Right kidney (tissue), 1 donor: ENCODE results near the gene APOL4.
"Not testable (repeated sequence)": the region's sequence is repeated elsewhere in the genome, so short reads cannot be mapped to it uniquely, and the experiment has no call there.

ENCODE experiments used
- DNase-seq: peaks from one replicate; pipeline ENCODE4 v3.0.0-alpha.2; 2016

The APOL4 gene

DNA sequence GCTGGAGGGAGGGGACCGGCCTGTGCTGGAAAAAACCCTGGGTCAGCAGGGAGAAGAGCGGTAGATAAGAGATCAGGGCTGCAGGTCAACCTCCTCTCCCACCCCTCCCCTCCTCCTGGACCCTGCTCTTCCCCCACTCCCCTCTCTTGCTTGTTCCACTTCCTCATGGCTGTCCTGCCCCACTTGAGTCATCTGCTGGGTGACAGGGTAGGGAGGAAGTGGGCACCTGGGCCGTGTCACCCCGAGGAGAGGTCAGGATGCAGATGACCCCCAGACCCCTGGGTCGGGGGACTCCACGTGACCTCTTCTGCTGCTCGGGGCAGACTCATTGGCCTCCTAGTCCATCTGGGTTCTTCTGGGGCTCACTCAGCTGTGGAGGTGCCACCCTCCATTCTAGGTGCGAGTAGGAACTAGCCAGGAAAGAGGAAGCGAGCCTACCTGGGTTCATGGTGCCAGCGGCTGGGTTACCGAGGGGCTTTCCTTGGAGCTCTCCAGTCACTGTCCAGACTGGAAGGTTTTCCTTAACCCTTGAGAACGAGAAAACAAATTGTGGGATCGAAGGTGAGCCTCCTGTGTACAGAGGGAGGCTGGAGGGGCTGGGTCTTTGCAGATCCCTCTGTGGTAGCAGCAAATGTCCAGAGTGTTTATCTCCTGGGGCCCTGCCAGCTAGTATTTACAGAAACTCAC, 31.2 kb upstream of the APOL4 start:
- DNase-seq: no peak

DNA sequence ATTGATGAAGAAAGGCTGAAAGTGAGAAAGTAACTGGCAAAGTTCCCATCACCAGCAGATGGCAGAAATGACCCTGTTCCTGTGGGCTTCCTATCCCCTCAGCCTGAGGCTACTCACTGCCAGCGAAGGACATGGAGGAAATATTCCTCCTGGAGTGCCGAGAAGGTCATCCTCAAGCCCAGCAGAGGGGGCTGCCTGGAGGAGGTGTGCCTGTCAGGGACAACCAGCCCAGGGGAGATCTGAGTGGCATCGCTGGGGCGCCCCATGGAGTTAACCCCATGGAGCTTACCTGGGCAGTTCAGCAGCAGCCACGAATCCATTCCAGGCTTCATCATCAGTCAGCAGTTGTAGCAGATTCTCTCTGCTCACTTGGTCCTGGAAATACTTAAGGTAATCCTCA, 29.4 kb upstream of the APOL4 start:
- DNase-seq: not testable (repeated sequence)

DNA sequence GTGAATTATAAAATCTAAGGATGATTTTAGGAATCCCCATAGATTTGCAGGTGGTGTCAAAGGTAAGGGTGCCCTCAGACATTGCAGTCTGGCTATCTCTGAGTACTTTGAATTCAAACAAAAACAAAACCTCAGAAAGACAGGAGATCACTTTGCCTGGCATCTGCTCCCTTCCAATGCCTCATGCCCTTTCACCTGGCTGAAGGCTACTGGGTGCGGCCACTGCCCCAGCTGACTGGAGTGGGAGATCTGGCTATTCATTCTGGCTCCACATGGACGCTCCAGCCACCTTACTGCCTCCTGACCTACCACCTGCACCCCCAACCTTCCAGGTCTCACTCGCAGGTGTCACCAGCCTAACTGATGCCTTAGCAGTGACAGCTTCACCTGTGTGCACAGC, 28.0 kb upstream of the APOL4 start:
- DNase-seq: not testable (repeated sequence)

- DNase-seq: no peak
These were observed 27.3 kb upstream of the APOL4 start for GRCh38 chr22:36228944-36229343.

GRCh38 chr22:36228369-36228768, 26.8 kb upstream of the APOL4 start:
- DNase-seq: not testable (repeated sequence)

DNA sequence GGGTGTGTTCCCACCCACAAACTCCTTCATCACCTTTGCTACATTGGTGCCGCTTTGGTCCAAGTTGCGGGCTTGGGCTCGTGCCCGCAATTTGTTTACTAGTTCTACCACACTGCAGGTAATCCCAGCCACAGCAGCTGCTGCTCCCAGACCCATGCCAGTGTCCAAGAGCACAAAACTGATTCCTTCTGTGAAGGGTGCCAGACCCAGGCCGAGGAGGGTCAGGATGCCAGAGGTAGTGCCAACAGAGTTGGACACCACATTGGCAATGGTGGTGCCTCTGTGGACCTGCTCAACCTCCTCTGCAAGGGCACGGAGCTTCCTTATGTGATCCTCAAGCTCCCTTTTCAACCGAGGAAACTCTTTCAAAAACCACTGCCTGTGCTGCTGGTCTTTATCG, 26.2 kb upstream of the APOL4 start:
- no peak for DNase-seq

DNA sequence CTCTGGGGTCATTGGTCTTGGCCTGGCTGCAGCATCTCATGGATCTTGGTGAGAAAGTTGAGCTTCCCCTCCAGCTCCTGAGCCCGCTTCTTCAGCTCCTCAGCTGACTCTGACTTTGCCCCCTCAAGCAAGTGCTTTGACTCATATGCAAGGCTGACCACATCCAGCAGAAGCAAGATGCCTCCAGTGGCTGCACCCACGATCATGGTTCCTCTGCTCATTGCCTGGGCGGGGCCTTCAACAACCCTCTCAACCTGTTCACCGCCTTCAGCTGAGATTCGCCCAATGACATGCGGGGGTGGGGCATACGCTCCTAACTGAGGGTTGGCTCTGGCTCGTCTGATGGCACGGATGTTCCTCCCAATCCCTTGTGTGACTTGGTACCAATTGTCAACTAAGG, 25.8 kb upstream of the APOL4 start:
- DNase-seq: no peak

DNA sequence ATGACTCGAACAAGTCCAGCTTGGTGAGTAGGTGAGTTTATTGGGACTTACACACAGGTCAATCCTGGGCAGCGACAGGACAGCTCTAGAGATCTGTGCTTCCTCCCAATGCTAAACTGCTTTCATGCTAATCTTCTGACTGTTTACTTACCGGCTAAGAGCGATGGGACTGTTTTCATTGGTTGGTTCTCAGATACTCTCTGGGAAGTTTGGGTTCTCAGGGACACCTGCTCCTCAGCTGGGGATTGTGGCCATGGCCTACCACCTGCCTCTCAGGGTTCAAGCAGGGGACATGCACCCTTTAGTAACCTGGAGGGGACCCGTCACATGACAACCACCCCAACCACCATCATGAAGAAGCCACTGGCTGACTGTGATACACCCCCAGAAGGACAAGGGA, 24.6 kb upstream of the APOL4 start:
- DNase-seq: no peak

- DNase-seq: no peak
These were observed 23.8 kb upstream of the APOL4 start for GRCh38 chr22:36225333-36225922.

DNA sequence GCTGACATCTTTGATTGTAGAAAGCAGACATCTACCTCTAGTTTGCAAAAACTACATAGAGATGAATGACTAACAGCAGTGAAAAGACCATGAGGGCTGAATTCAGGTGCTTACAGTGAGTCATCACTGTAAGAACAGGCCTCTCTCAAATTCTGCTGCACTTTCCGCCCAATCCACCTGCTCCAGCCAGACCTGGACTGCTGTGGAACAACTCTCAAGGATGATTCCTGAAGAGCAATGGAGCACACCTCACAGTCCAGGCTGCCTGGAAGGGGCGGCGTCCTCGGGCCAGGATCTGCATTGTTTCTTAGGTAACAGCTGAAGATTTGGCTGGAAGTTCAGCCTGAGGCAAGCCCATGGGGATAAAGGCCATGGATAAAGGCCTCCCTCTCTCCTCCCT, 22.6 kb upstream of the APOL4 start:
- DNase-seq: no peak

DNA sequence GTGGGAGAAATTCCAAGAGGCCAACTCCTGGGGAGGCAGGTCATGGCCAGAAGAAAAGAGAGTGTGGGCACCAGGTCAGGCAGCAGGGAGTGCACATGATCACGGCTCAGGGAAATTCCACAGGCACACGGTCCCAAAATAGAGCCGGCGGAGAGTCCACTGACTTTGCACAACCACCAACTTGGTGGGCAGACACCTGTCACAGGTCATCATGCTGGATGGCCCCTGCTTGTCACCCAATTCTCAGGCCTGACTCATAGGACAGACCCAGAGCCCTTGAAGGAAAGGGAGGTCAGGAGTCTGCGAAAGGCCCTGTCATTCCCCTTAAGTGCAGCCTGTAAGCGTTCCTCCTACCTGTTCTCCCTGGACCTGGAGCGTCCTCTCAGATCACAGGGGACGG, 21.9 kb upstream of the APOL4 start:
- no peak for DNase-seq

GRCh38 chr22:36222887-36223450, 21.4 kb upstream of the APOL4 start:
- no peak for DNase-seq

GRCh38 chr22:36221799-36222751, 20.5 kb upstream of the APOL4 start:
- DNase-seq: no peak

DNA sequence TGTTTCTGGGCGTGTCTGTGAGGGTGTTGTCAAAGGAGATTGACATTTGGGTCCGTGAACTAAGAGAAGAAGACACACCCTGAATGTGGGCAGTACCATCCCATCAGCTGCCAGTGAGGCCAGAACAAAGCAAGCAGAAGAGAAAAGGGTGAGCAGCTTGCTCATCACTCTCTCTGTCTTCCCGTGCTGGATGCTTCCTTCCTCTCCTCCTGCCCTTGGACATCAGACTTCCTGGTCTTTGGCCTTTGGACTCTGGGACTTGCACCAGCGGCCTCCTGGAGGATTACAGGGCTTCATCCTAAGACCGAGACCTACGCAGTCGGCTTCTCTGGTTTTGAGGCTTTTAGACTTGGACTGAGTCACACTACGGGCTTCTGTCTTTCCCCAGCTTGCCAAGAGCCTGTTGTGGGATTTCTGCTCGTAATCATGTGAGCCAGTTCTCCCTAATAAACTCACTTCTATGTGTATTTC, 18.9 kb upstream of the APOL4 start:
- DNase-seq: no peak

DNA sequence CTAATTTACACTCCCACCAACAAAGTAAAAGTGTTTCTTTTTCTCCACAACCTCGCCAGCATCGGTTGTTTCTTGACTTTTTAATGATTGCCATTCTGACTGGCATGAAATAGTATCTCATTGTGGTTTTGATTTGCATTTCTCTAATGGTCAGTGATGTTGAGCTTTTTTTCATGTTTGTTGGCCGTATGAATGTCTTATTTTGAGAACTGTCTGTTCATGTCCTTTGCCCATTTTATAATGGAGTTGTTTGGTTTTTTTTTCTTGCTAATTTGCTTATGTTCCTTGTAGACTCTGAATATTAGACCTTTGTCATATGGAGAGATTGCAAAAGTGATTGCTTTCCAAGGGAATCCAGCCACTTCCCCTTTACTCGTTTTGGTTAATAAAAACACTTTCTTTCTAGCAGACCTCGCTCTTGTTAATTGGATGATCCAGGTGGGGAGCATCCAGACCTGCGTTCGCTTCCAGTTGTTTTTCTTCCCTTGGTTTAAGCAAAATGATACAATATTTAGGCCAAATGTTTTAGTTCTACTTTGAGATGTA, 17.1 kb upstream of the APOL4 start:
- no peak for DNase-seq

DNA sequence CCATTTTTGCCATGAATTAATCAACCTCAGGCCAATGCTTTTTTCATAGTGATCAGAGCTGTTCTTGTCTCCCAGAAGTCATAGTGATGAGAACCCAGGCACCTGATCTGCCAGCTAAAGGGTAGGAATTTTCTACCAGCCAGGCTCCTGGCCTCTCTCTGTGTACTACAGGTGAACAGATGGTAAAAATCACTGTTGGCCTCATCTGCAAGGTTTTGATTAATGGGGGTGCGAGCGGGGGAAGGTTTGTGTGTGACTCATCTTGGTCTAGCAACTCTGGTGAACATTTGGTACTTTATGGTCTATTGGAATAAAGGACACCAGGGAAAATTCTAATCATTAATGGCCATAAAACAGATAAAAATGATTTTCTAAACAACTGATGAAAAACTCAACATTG, 14.4 kb upstream of the APOL4 start:
- DNase-seq: no peak

DNA sequence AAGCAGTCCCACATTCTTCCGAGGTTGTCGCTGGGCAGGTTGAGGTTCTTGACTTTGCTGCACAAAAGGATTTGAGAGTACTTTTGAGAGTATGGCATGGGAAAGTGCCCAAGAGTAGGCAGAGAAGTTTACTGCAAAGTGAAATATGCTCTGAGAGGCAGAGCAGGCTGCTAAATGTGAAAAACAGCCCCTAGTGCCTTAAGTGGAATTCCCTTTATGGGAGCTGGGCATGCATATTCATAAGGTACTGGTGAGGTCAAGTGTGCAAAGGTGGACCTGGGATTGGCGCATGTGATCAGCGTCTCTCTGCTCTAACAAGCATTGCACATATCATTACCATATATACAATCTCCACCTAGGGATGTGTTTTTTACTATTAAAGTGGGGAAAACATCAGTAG, 12.0 kb upstream of the APOL4 start:
- DNase-seq: no peak

DNA sequence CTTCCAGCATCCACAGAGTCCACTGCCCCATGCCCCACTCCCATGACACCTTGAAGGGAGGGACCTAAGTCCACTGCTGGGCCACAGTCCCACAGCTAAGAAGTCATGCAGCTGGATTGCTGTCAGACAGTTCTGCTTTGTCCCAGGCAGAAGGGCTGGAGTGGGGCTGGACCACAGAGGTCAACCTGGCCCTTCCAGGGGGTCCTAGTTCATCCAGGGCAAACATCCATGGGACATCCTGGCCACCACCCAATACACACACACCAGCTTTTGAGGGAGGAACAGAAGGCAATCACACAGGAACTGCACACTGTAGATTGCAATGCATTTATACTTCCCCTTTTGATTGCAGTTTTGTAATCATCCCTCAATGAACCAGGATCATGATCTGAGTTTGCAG, 11.3 kb upstream of the APOL4 start:
- DNase-seq: no peak

DNA sequence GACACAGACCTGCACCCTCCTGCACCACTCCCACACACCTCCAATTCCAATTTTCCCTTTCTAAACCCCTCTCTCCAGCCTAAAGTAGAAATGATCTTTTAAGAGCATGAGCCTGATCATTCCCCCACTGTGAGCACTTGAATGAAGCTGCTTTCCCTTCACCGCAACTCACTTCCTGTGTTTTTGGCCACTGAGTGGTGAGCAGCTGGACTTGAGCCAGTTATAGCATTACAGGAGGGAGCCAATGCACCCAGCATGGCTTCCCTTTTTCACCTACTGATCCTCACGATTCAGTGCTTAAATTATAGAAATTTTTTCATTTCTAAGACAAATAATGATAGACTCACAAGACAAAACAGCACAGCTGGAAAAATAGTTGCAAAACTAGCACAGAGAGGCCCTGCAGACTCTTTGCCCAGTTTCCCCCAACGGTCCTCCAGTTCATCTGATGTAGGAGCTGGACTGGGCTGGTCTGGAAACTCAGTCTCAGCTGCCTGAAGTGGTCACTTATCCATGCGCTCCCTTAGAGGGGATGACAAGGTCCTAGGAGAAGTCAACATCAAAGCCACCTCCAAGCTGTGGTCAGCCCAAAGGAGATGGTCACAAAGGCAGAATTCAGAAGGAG, 9.7 kb upstream of the APOL4 start:
- DNase-seq: no peak

DNA sequence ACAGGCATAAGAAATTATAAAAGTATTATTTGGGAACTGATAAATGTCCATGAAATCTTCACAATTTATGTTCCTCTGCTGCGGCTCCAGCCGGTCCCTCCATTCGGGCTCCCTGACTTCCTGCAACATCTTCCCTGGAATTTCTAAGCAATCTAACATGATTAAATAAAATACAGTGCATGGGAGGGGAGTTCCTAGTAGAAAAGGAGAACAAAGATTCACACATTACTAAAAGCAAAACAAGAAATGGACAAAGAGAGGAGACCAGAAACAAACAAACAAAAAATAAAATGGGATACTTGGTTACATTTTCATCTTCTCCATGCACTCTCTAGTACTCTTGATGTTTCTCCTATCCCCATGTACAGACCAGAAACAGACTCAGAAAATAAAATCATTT, 8.6 kb upstream of the APOL4 start:
- no peak for DNase-seq

- not testable (repeated sequence) for DNase-seq
These were observed 7.9 kb upstream of the APOL4 start for GRCh38 chr22:36209488-36209908.

GRCh38 chr22:36208914-36209313, 7.3 kb upstream of the APOL4 start:
- no peak for DNase-seq
